BLaER1 treated with 17β-estradiol and CSF1 and Interleukin-3, amounts not matched to agents 10 nM and 100 nM (cell line): ENCODE data around the gene CDKL5.

Source experiments
- H3K27ac ChIP-seq, 11 experiments: shearing (Covaris generic); formaldehyde crosslinking; 2 replicates each; pipeline ENCODE4 v1.8.1; 2022
- H3K27me3 ChIP-seq, 11 experiments: shearing (Covaris generic); formaldehyde crosslinking; 2 replicates each; pipeline ENCODE4 v1.8.1; 2022
- H3K36me3 ChIP-seq, 11 experiments: shearing (Covaris generic); formaldehyde crosslinking; 2 replicates each; pipeline ENCODE4 v1.8.1; 2022
- H3K4me1 ChIP-seq, 10 experiments: shearing (Covaris generic); formaldehyde crosslinking; 2 replicates each; pipeline ENCODE4 v1.8.1; 2022
- H3K4me2 ChIP-seq, 11 experiments: shearing (Covaris generic); formaldehyde crosslinking; 2 replicates each; pipeline ENCODE4 v1.8.1; 2022
- H3K4me3 ChIP-seq, 10 experiments: shearing (Covaris generic); formaldehyde crosslinking; 2 replicates each; pipeline ENCODE4 v1.8.1; 2022
- H3K9ac ChIP-seq, 11 experiments: shearing (Covaris generic); formaldehyde crosslinking; 2 replicates each; pipeline ENCODE4 v1.8.1; 2022
- H3K9me3 ChIP-seq, 11 experiments: shearing (Covaris generic); formaldehyde crosslinking; replicated peaks in 1 of 11; 2 replicates each; pipeline ENCODE4 v1.8.1; 2022
- H4K20me1 ChIP-seq, 11 experiments: shearing (Covaris generic); formaldehyde crosslinking; 2 replicates each; pipeline ENCODE4 v1.8.1; 2022
- Cebpa-rat ChIP-seq, 11 experiments: shearing (Covaris generic); IDR thresholded peaks; 2 replicates each; pipeline ENCODE4 v1.8.1; 2022

CDKL5 gene

GRCh38 chrX:18425199-18426003 is at the start of gene CDKL5:
Gene CDKL5 (plus strand): TSS chrX:18425608. CDS start chrX:18507097, 81,489 bp downstream.
- Histone ChIP-seq H3K4me1 (0 out of 20 replicates have a peak, but pooled peaks cover 0 to 4% (median 0%) of the 10 kb centered on the region in 10 experiments), H3K9me3 (peaks cover 0 to 9% (median 0%) of the 10 kb centered on the region in 11 experiments; a peak in 5 of 22 replicates), H3K27me3 (peaks cover 79 to 97% (median 93%) of the 10 kb centered on the region in 11 experiments), H3K27ac (peak within 1 kb of the TSS in 3 of 11 experiments; percentile 20 to 47 (median 32); a peak in 2 of 22 replicates), H3K9ac (peak within 1 kb of the TSS in 10 of 11 experiments; percentile 52 to 79 (median 68); a peak in 20 of 22 replicates), H4K20me1 (peaks cover 0 to 12% (median 0%) of the 10 kb centered on the region in 11 experiments; a peak in 8 of 22 replicates), H3K36me3 (no peaks in the 10 kb centered on the region), H3K4me2 (peak within 1 kb of the TSS; percentile 81 to 92 (median 87)), H3K4me3 (peak within 1 kb of the TSS; percentile 67 to 79 (median 74))
- no peak for TF ChIP-seq Cebpa-rat (IDR thresholded peaks at IDR 0.05)

- H3K27ac ChIP-seq, result no peak overlapping the region
- H3K4me3 ChIP-seq, result no peak overlapping the region
- H3K27me3 ChIP-seq, result peaks cover 59 to 91% (median 80%) of the 10 kb centered on the region in 11 experiments
- no peaks in the 10 kb centered on the region for H4K20me1 ChIP-seq
- no peak overlapping the region for H3K9ac ChIP-seq
- no peak for TF ChIP-seq Cebpa-rat (IDR thresholded peaks at IDR 0.05)
- no peaks in the 10 kb centered on the region for H3K36me3 ChIP-seq
- H3K4me2 ChIP-seq, result no peak overlapping the region
- no peaks in the 10 kb centered on the region for H3K9me3 ChIP-seq
- no peaks in the 10 kb centered on the region for H3K4me1 ChIP-seq
These were observed 47.6 kb upstream of the CDKL5 start for GRCh38 chrX:18377796-18378195.

GRCh38 chrX:18389966-18390365 is 35.4 kb upstream of the CDKL5 start:
- Histone ChIP-seq H3K4me1 (no peaks in the 10 kb centered on the region), H4K20me1 (peaks cover 0 to 6% (median 0%) of the 10 kb centered on the region in 11 experiments; a peak in 3 of 22 replicates), H3K27me3 (peaks cover 17 to 44% (median 37%) of the 10 kb centered on the region in 11 experiments; a peak in 21 of 22 replicates), H3K27ac (no peak overlapping the region), H3K36me3 (no peaks in the 10 kb centered on the region), H3K4me3 (no peak overlapping the region), H3K9ac (no peak overlapping the region), H3K4me2 (no peak overlapping the region), H3K9me3 (no peaks in the 10 kb centered on the region)
- no peak for TF ChIP-seq Cebpa-rat (IDR thresholded peaks at IDR 0.05)

- Histone ChIP-seq H3K9ac (no peak overlapping the region), H3K4me3 (no peak overlapping the region), H4K20me1 (peaks cover 0 to 6% (median 0%) of the 10 kb centered on the region in 11 experiments; a peak in 3 of 22 replicates), H3K27ac (no peak overlapping the region), H3K9me3 (no peaks in the 10 kb centered on the region), H3K4me1 (no peaks in the 10 kb centered on the region), H3K4me2 (no peak overlapping the region), H3K27me3 (peaks cover 22 to 52% (median 45%) of the 10 kb centered on the region in 11 experiments; a peak in 21 of 22 replicates), H3K36me3 (no peaks in the 10 kb centered on the region)
- no peak for TF ChIP-seq Cebpa-rat (IDR thresholded peaks at IDR 0.05)
These were observed 34.4 kb upstream of the CDKL5 start for GRCh38 chrX:18390941-18391538.

- Histone ChIP-seq H3K27me3 (peaks cover 15 to 64% (median 51%) of the 10 kb centered on the region in 11 experiments; a peak in 20 of 22 replicates), H3K9ac (no peak overlapping the region), H3K36me3 (no peaks in the 10 kb centered on the region), H3K4me2 (no peak overlapping the region), H3K27ac (no peak overlapping the region), H3K4me1 (no peaks in the 10 kb centered on the region), H3K9me3 (no peaks in the 10 kb centered on the region), H3K4me3 (no peak overlapping the region), H4K20me1 (0 out of 22 replicates have a peak, but pooled peaks cover 0 to 5% (median 0%) of the 10 kb centered on the region in 11 experiments)
- no peak for TF ChIP-seq Cebpa-rat (IDR thresholded peaks at IDR 0.05)
These were observed 30.9 kb upstream of the CDKL5 start for GRCh38 chrX:18394477-18394876.

- Histone ChIP-seq H3K4me2 (no peak overlapping the region), H3K36me3 (no peaks in the 10 kb centered on the region), H3K9me3 (peaks cover 0 to 7% (median 0%) of the 10 kb centered on the region in 11 experiments; a peak in 2 of 22 replicates), H3K27ac (no peak overlapping the region), H3K4me1 (no peaks in the 10 kb centered on the region), H3K4me3 (no peak overlapping the region), H3K9ac (no peak overlapping the region), H3K27me3 (peaks cover 26 to 88% (median 68%) of the 10 kb centered on the region in 11 experiments; a peak in 21 of 22 replicates), H4K20me1 (no peaks in the 10 kb centered on the region; a peak in 1 of 22 replicates)
- TF ChIP-seq Cebpa-rat (IDR thresholded peaks at IDR 0.05), result no peak
These were observed 23.6 kb upstream of the CDKL5 start for GRCh38 chrX:18401848-18402213.

GRCh38 chrX:18406531-18407266 is 18.7 kb upstream of the CDKL5 start:
- Histone ChIP-seq H3K4me2 (no peak overlapping the region), H3K27me3 (peaks cover 38 to 95% (median 88%) of the 10 kb centered on the region in 11 experiments), H3K27ac (no peak overlapping the region), H3K4me3 (no peak overlapping the region), H3K9ac (no peak overlapping the region), H3K4me1 (no peaks in the 10 kb centered on the region), H4K20me1 (0 out of 22 replicates have a peak, but pooled peaks cover 0 to 9% (median 0%) of the 10 kb centered on the region in 11 experiments), H3K9me3 (peaks cover 0 to 7% (median 0%) of the 10 kb centered on the region in 11 experiments; a peak in 2 of 22 replicates), H3K36me3 (no peaks in the 10 kb centered on the region)
- no peak for TF ChIP-seq Cebpa-rat (IDR thresholded peaks at IDR 0.05)

GRCh38 chrX:18410038-18410437 is 15.4 kb upstream of the CDKL5 start:
- Histone ChIP-seq H3K27me3 (peaks cover 21 to 92% (median 80%) of the 10 kb centered on the region in 11 experiments), H4K20me1 (0 out of 22 replicates have a peak, but pooled peaks cover 0 to 9% (median 0%) of the 10 kb centered on the region in 11 experiments), H3K9me3 (no peaks in the 10 kb centered on the region), H3K36me3 (no peaks in the 10 kb centered on the region), H3K4me2 (no peak overlapping the region), H3K4me1 (no peaks in the 10 kb centered on the region), H3K27ac (no peak overlapping the region), H3K9ac (no peak overlapping the region), H3K4me3 (no peak overlapping the region)
- no peak for TF ChIP-seq Cebpa-rat (IDR thresholded peaks at IDR 0.05)
